Measurements from ENCODE around the gene SHROOM3. TPM values are rescaled to one million over a fixed set of nuclear protein-coding genes. Genes with fewer than 3 reads are reported as not detected.

Gene SHROOM3
- total RNA-seq, 4 donors from 2014 or later, result 44.4 to 101 (median 88.5) TPM

GRCh38 chr4:76799140-76799539, 364.1 kb downstream of the SHROOM3 start:
- no peaks in the 10 kb centered on the region for H3K36me3 ChIP-seq
- peaks cover 3 to 19% (median 10%) of the 10 kb centered on the region in 4 donors for H3K4me1 ChIP-seq
- intact Hi-C loops (cut with DNase I), result no loop called here
- no peak overlapping the region for H3K27ac ChIP-seq (replicated peaks in 1 of 4)
- WGBS, result 81% methylated on average over 7 of the region's 7 CpGs
- no peaks in the 10 kb centered on the region for H3K27me3 ChIP-seq
- H3K9me3 ChIP-seq, result no peaks in the 10 kb centered on the region
- TF ChIP-seq EP300 (IDR thresholded peaks at IDR 0.05), result no peak
- no peak for TF ChIP-seq POLR2AphosphoS5 (IDR thresholded peaks at IDR 0.05)
- TF ChIP-seq, protein P1, sequence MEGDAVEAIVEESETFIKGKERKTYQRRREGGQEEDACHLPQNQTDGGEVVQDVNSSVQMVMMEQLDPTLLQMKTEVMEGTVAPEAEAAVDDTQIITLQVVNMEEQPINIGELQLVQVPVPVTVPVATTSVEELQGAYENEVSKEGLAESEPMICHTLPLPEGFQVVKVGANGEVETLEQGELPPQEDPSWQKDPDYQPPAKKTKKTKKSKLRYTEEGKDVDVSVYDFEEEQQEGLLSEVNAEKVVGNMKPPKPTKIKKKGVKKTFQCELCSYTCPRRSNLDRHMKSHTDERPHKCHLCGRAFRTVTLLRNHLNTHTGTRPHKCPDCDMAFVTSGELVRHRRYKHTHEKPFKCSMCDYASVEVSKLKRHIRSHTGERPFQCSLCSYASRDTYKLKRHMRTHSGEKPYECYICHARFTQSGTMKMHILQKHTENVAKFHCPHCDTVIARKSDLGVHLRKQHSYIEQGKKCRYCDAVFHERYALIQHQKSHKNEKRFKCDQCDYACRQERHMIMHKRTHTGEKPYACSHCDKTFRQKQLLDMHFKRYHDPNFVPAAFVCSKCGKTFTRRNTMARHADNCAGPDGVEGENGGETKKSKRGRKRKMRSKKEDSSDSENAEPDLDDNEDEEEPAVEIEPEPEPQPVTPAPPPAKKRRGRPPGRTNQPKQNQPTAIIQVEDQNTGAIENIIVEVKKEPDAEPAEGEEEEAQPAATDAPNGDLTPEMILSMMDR (IDR thresholded peaks at IDR 0.05), result no peak
- no peak for TF ChIP-seq POLR2A (IDR thresholded peaks at IDR 0.05; ENCODE audit: low read depth)
- H3K4me3 ChIP-seq, result no peak overlapping the region
- no peak for DNase-seq (ENCODE audit: extremely low spot score)

GRCh38 chr4:76799718-76800117, 364.7 kb downstream of the SHROOM3 start:
- Histone ChIP-seq H3K4me3 (no peak overlapping the region), H3K9me3 (no peaks in the 10 kb centered on the region), H3K36me3 (no peaks in the 10 kb centered on the region), H3K27ac (replicated peaks in 1 of 4) (no peak overlapping the region), H3K27me3 (no peaks in the 10 kb centered on the region), H3K4me1 (peaks cover 7 to 19% (median 12%) of the 10 kb centered on the region in 4 donors)
- no peak for DNase-seq (ENCODE audit: extremely low spot score)
- TF ChIP-seq EP300 (IDR thresholded peaks at IDR 0.05), result no peak
- TF ChIP-seq POLR2AphosphoS5 (IDR thresholded peaks at IDR 0.05), result no peak
- no peak for TF ChIP-seq POLR2A (IDR thresholded peaks at IDR 0.05; ENCODE audit: low read depth)
- TF ChIP-seq, protein P1 (IDR thresholded peaks at IDR 0.05), result no peak
- intact Hi-C loops (cut with DNase I), result no loop called here

DNA sequence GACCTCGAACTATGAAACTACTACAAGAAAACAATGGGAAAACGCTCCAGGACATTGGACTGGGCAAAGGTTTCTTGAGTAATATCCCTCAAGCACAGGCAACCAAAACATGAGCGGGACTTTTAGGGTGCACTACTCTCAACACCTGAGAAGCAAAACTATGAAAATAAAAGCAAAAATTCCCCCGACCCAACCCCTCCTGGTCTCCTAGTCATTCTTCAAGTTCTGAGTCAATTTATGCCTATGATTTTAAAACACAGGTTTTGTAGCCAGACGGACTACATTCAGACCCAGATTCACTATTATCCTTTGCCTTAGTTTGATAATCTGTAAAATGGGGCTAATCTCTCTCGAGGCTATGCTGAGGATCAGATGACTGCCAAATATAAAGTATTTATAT, 365.9 kb downstream of the SHROOM3 start:
- Histone ChIP-seq H3K36me3 (no peaks in the 10 kb centered on the region), H3K4me3 (no peak overlapping the region), H3K27me3 (no peaks in the 10 kb centered on the region), H3K27ac (replicated peaks in 1 of 4) (no peak overlapping the region), H3K4me1 (peaks cover 7 to 19% (median 12%) of the 10 kb centered on the region in 4 donors), H3K9me3 (no peaks in the 10 kb centered on the region)
- no peak for TF ChIP-seq EP300 (IDR thresholded peaks at IDR 0.05)
- TF ChIP-seq POLR2AphosphoS5 (IDR thresholded peaks at IDR 0.05), result no peak
- TF ChIP-seq, protein P1 (IDR thresholded peaks at IDR 0.05), result no peak
- TF ChIP-seq POLR2A (IDR thresholded peaks at IDR 0.05; ENCODE audit: low read depth), result no peak
- DNase-seq (ENCODE audit: extremely low spot score), result no peak
- intact Hi-C loops (cut with DNase I), result no loop called here
- WGBS, result 94% methylated on average over 6 of the region's 6 CpGs

GRCh38 chr4:76801621-76802235, 366.7 kb downstream of the SHROOM3 start:
- H3K27me3 ChIP-seq, result no peaks in the 10 kb centered on the region
- peak overlapping the region; percentile 23 to 52 (median 30) for H3K27ac ChIP-seq (replicated peaks in 1 of 4)
- H3K4me1 ChIP-seq, result peaks cover 7 to 19% (median 12%) of the 10 kb centered on the region in 4 donors
- 64% methylated on average over 34 of the region's 37 CpGs for WGBS
- TF ChIP-seq POLR2AphosphoS5 (IDR thresholded peaks at IDR 0.05) (no peak), POLR2A (IDR thresholded peaks at IDR 0.05; ENCODE audit: low read depth) (no peak), EP300 (IDR thresholded peaks at IDR 0.05) (no peak)
- TF ChIP-seq, protein P1 (IDR thresholded peaks at IDR 0.05), result no peak
- intact Hi-C loops (cut with DNase I), result no loop called here
- H3K9me3 ChIP-seq, result no peaks in the 10 kb centered on the region
- no peak for DNase-seq (ENCODE audit: extremely low spot score)
- no peaks in the 10 kb centered on the region for H3K36me3 ChIP-seq
- H3K4me3 ChIP-seq, result peak overlapping the region; percentile 35 to 37 (median 36)

All from esophagus muscularis mucosa (tissue), 4 donors.